Measurements from ENCODE around the gene PRR20G.

The PRR20G gene

DNA sequence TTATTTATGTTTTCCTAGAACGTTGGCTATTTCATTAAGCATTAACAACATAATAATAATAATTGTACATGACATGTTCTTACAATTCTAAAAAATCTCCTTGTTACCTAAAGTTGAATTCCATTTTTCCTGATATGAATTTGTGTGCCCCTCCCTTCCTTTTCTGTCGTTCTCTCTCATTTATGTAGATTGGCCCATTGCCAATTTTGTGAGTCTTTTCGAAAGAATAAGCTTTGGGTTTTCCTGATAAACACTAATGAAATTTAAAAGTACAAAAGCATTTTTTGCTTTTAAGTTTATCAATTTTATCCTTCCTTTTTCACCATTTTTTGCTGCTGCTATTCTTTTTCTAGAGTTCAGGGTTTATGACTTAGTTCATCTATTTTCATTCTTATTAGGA is 50.0 kb downstream of the PRR20G start:
- H3K4me3 ChIP-seq (replicated peaks; ENCODE audit: low read depth, low read length) = no peak overlapping the region
- DNase-seq (ENCODE audit: low read depth) = no peak
- TF ChIP-seq, protein P1, sequence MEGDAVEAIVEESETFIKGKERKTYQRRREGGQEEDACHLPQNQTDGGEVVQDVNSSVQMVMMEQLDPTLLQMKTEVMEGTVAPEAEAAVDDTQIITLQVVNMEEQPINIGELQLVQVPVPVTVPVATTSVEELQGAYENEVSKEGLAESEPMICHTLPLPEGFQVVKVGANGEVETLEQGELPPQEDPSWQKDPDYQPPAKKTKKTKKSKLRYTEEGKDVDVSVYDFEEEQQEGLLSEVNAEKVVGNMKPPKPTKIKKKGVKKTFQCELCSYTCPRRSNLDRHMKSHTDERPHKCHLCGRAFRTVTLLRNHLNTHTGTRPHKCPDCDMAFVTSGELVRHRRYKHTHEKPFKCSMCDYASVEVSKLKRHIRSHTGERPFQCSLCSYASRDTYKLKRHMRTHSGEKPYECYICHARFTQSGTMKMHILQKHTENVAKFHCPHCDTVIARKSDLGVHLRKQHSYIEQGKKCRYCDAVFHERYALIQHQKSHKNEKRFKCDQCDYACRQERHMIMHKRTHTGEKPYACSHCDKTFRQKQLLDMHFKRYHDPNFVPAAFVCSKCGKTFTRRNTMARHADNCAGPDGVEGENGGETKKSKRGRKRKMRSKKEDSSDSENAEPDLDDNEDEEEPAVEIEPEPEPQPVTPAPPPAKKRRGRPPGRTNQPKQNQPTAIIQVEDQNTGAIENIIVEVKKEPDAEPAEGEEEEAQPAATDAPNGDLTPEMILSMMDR (IDR thresholded peaks at IDR 0.05; ENCODE audit: low read length, missing control alignments) = no peak

DNA sequence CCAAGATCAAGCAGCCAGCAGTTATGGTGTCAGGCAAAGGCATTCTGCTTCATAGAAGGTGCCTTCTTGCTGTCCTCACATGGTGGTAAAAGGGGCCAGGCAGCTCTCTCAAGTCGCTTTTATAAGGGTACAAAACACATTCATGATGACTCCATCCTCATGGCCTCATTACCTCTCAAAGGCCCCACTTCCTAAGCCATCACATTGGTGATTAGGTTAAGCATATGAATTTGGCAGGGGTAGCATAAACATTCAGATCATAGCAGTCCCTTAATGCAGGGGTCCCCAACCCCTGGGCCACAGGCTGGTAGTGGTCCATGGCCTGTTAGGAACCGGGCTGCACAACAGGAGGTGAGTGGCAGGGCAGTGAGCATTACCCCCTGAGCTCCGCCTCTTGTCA is 52.1 kb downstream of the PRR20G start:
- no peak overlapping the region for H3K4me3 ChIP-seq (replicated peaks; ENCODE audit: low read depth, low read length)
- TF ChIP-seq, protein P1 (IDR thresholded peaks at IDR 0.05; ENCODE audit: low read length, missing control alignments) = no peak
- no peak for DNase-seq (ENCODE audit: low read depth)

DNA sequence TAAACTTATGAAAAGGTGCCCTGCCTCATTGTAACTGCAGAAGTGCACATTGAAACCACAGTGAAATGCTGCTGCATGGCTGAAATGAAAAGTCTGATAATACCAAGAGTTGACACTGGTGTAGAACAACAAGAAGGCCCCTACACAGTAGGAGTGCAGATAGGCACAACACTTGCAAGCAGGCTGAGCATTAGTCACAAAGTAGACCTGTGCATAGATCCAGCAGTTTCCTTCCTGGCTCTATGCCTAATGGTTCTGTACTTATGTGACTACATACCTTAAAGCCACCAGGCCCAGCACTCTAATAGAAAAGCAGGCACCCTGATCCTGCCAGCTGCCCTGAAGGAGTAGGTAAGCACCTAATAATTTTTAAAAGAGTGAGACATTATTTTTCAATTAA is 53.1 kb downstream of the PRR20G start:
- H3K4me3 ChIP-seq (replicated peaks; ENCODE audit: low read depth, low read length) = no peak overlapping the region
- no peak for DNase-seq (ENCODE audit: low read depth)
- TF ChIP-seq, protein P1 (IDR thresholded peaks at IDR 0.05; ENCODE audit: low read length, missing control alignments) = no peak
